Measurements from ENCODE around the gene EARS2. TPM values are rescaled to one million over a fixed set of nuclear protein-coding genes. Genes with fewer than 3 reads are reported as not detected.
A peak's percentile ranks its signal among the peaks of the same experiment; 100 is the strongest.

Gene EARS2
- total and polyA plus RNA-seq, 9 donors, result 9.5 to 29.0 (median 18.5) TPM

- H3K27me3 ChIP-seq, result no peaks in the 10 kb centered on the region
- WGBS, 3 donors, result 92 to 95% (median 94%) methylated on average over 20 of the region's 20 CpGs
- DNase-seq, result no peak
- H3K9me3 ChIP-seq, result no peaks in the 10 kb centered on the region
- TF ChIP-seq POLR2A (IDR thresholded peaks at IDR 0.05) (no peak), CTCF (IDR thresholded peaks at IDR 0.05) (no peak), EP300 (IDR thresholded peaks at IDR 0.05) (no peak)
- intact Hi-C loops (cut with DNase I), result loop anchor here in 1 of 4 donors (10.0 kb wide), 1 partner anchor 54 kb away; the partner anchor contains the start of genes EARS2 and UBFD1
- no peak overlapping the region for H3K4me3 ChIP-seq
- H3K36me3 ChIP-seq, result no peaks in the 10 kb centered on the region
- peaks cover 54% of the 10 kb centered on the region for H3K4me1 ChIP-seq (ENCODE audit: insufficient read depth)
- peak overlapping the region; percentile 5 to 68 for H3K27ac ChIP-seq
Measured at GRCh38 chr16:23500212-23500861, 56.8 kb downstream of the EARS2 start.

GRCh38 chr16:23499801-23500200 is 57.3 kb downstream of the EARS2 start:
- Histone ChIP-seq H3K27me3 (no peaks in the 10 kb centered on the region), H3K27ac (peak overlapping the region; percentile 5 to 68), H3K4me1 (ENCODE audit: insufficient read depth) (peaks cover 49% of the 10 kb centered on the region), H3K4me3 (no peak overlapping the region), H3K36me3 (no peaks in the 10 kb centered on the region), H3K9me3 (no peaks in the 10 kb centered on the region)
- intact Hi-C loops (cut with DNase I), result loop anchor here in 2 of 4 donors (10.0 kb wide), 2 partner anchors 55 to 75 kb away; partner anchors contain the start of genes EARS2 (in 1 of the 2) and UBFD1 (in 1 of the 2)
- WGBS, 3 donors, result 80 to 89% (median 81%) methylated on average over 7 of the region's 7 CpGs
- no peak for TF ChIP-seq POLR2A (IDR thresholded peaks at IDR 0.05)
- TF ChIP-seq EP300 (IDR thresholded peaks at IDR 0.05), result no peak
- TF ChIP-seq CTCF (IDR thresholded peaks at IDR 0.05), result no peak
- DNase-seq, result no peak

GRCh38 chr16:23498863-23499262 is 58.3 kb downstream of the EARS2 start:
- Histone ChIP-seq H3K4me1 (ENCODE audit: insufficient read depth) (peaks cover 42% of the 10 kb centered on the region), H3K9me3 (no peaks in the 10 kb centered on the region), H3K4me3 (no peak overlapping the region), H3K27me3 (no peaks in the 10 kb centered on the region), H3K27ac (peak overlapping the region in 1 of 2 donors; percentile 68), H3K36me3 (no peaks in the 10 kb centered on the region)
- intact Hi-C loops (cut with DNase I), result loop anchor here in 1 of 4 donors (10.0 kb wide), 1 partner anchor 74 kb away; no protein-coding TSS in a partner anchor
- WGBS, 3 donors, result 69 to 81% (median 74%) methylated on average over 11 of the region's 11 CpGs
- no peak for DNase-seq
- TF ChIP-seq CTCF (IDR thresholded peaks at IDR 0.05) (no peak), EP300 (IDR thresholded peaks at IDR 0.05) (no peak), POLR2A (IDR thresholded peaks at IDR 0.05) (no peak)

GRCh38 chr16:23497543-23497868 is 59.6 kb downstream of the EARS2 start:
- H3K4me3 ChIP-seq, result no peak overlapping the region
- H3K9me3 ChIP-seq, result no peaks in the 10 kb centered on the region
- H3K4me1 ChIP-seq (ENCODE audit: insufficient read depth), result peaks cover 38% of the 10 kb centered on the region
- peak overlapping the region; percentile 45 to 56 for H3K27ac ChIP-seq
- no peaks in the 10 kb centered on the region for H3K27me3 ChIP-seq
- intact Hi-C loops (cut with DNase I), result loop anchor here in 1 of 4 donors (10.0 kb wide), 1 partner anchor 73 kb away; no protein-coding TSS in a partner anchor
- TF ChIP-seq CTCF (IDR thresholded peaks at IDR 0.05) (no peak), POLR2A (IDR thresholded peaks at IDR 0.05) (no peak), EP300 (IDR thresholded peaks at IDR 0.05) (no peak)
- no peaks in the 10 kb centered on the region for H3K36me3 ChIP-seq
- no peak for DNase-seq
- WGBS, 3 donors, result 76 to 83% (median 77%) methylated on average over 6 of the region's 6 CpGs

Data from ovary (tissue), 9 donors.